Activated CD8-positive, alpha-beta memory T cell treated with anti-CD3 and anti-CD28 coated beads, Interleukin-2, amount 10 ng/mL, durations not matched to agents 7 days and 5 days (primary cell): ENCODE results near the gene MALT1. TPM values are rescaled to one million over a fixed set of nuclear protein-coding genes. Genes with fewer than 3 reads are reported as not detected.
A peak's percentile ranks its signal among the peaks of the same experiment; 100 is the strongest.

Source experiments
- ATAC-seq: fragments of 150-1000 bp; cut with Tn5 transposase; one replicate; pipeline ENCODE4 v1.10.0; 2021; ENCODE audit warnings: moderate library complexity
- CTCF ChIA-PET: fragments of 350-600 bp; sonication (Branson Sonifier 250); formaldehyde crosslinking; loops from one replicate; lab custom pipeline; 2021; ENCODE audit warnings: antibody characterized with exemption; lab: Charles Lee
- DNase-seq: peaks from one replicate; pipeline ENCODE4 v3.0.0-alpha.2; 2020
- H3K27ac Mint-ChIP-seq: one replicate; pipeline ENCODE4 v1.8.0; 2021; ENCODE audit warnings: mild to moderate bottlenecking, mixed read lengths
- H3K27me3 Mint-ChIP-seq: one replicate; pipeline ENCODE4 v1.8.0; 2021; ENCODE audit warnings: mixed read lengths
- H3K36me3 Mint-ChIP-seq: one replicate; pipeline ENCODE4 v1.8.0; 2021; ENCODE audit warnings: mild to moderate bottlenecking, mixed read lengths
- H3K4me1 Mint-ChIP-seq: one replicate; pipeline ENCODE4 v1.8.0; 2021; ENCODE audit warnings: mixed read lengths
- H3K4me3 Mint-ChIP-seq: one replicate; pipeline ENCODE4 v1.8.0; 2021; ENCODE audit warnings: mild to moderate bottlenecking, moderate library complexity, mixed read lengths
- H3K9me3 Mint-ChIP-seq: one replicate; pipeline ENCODE4 v1.8.0; 2022; ENCODE audit warnings: low read depth, mixed read lengths
- total RNA-seq, 2 experiments: library from RNA; stranded (reverse); gene quantifications; one replicate each; pipeline ENCODE4 v1.2.3, GENCODE V29; 2021

MALT1 gene
- total RNA-seq, 2 experiments from 2014 or later = 30.3 to 31.6 TPM

DNA sequence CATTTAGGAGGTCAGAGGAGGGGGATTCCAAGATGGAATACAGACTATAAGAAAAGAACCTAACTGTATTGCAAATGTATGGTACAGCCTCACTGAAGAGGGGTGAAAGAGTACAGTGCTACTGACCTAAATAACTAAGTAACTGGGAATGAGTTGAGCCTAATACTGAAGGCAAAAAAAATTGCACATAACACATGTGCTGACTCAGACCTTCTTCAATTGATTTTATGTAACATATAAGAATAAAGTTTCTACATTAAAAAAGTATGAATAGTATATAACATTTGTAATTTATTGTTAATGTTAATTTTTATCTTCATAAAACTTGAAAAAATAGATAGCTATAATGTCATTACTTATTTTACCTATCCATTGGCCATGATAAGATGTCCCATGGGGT, 41.7 kb downstream of the MALT1 start:
- Mint-ChIP-seq H3K27me3 (no peaks in the 10 kb centered on the region), H3K4me1 (peaks cover 29% of the 10 kb centered on the region), H3K36me3 (peaks cover 27% of the 10 kb centered on the region), H3K27ac (no peak overlapping the region), H3K9me3 (no peaks in the 10 kb centered on the region), H3K4me3 (no peak overlapping the region)
- ATAC-seq (no peak), DNase-seq (no peak)
- CTCF ChIA-PET = interaction anchor here (1.0 kb wide), 1 partner anchor 51 kb away, joined by 4 read pairs; no protein-coding TSS in a partner anchor

DNA sequence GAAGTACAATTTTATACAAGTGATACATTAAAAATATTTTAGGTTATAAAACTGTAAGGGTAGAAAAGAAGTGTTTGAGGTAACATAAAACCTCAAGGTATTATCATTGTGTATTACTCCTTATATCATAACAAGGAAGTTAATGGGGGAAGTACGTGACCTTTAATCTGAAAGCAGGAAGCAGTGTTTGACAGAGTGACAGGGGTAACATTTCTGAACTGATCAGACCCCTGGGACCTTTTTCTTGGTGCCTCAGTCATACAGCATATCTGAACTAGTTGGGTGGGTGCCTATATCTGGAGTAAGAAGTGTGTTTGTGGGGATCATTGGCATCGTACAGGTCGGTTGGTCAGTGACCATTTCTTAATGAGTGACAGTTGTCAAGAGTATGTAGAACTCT, 43.0 kb downstream of the MALT1 start:
- H3K27me3 Mint-ChIP-seq = no peaks in the 10 kb centered on the region
- no peaks in the 10 kb centered on the region for H3K9me3 Mint-ChIP-seq
- H3K36me3 Mint-ChIP-seq = peaks cover 26% of the 10 kb centered on the region
- no peak for ATAC-seq
- H3K4me1 Mint-ChIP-seq = peaks cover 29% of the 10 kb centered on the region
- DNase-seq = no peak
- H3K27ac Mint-ChIP-seq = peak overlapping the region; percentile 51
- H3K4me3 Mint-ChIP-seq = no peak overlapping the region
- CTCF ChIA-PET = no interaction called here

DNA sequence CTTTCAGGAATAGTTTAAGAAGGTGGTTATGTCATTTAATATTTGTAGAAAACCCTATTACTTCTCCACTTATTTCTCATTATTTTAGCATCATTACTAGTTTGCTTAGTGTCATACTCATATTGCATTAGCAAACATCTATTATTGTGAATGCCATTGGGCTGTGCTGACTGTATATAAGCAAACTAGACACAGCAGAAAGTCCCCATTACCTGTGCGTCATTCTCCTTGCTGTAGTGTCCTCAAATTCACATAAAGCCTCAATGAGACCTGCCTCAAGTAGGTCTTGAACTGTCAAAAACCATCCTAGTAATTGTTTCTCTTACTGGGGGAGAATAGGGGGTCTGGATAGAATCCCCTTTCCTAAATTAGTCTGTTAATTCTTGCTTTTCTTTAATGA, 43.6 kb downstream of the MALT1 start:
- DNase-seq = no peak
- no peak for ATAC-seq
- Mint-ChIP-seq H3K36me3 (peaks cover 23% of the 10 kb centered on the region), H3K27me3 (no peaks in the 10 kb centered on the region), H3K4me3 (no peak overlapping the region), H3K9me3 (no peaks in the 10 kb centered on the region), H3K27ac (no peak overlapping the region), H3K4me1 (peaks cover 29% of the 10 kb centered on the region)
- CTCF ChIA-PET = interaction anchor here (1.3 kb wide), 1 partner anchor 427 kb away, joined by 3 read pairs; no protein-coding TSS in a partner anchor

DNA sequence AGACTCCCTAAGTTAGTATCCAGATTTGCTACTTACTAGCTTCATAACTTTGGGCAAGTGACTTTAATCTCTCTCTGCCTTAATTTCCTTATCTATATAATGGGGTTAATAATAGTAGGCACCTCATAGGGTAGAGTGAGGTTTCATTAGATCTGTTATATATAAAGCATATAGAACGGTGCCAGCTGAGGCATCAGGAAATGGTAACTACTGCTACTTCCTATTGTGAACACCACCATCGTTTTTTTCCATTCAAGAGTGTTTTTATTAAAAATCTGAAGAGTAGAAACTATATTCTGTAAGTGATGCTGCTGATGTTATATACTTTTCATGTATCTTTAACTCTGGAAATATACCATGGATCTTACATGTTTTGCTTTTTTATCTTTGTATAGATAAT, 44.3 kb downstream of the MALT1 start:
- Mint-ChIP-seq H3K9me3 (no peaks in the 10 kb centered on the region), H3K4me1 (peaks cover 29% of the 10 kb centered on the region), H3K36me3 (peaks cover 25% of the 10 kb centered on the region), H3K27me3 (no peaks in the 10 kb centered on the region), H3K27ac (peak overlapping the region; percentile 77), H3K4me3 (no peak overlapping the region)
- ATAC-seq (no peak), DNase-seq (no peak)
- CTCF ChIA-PET = interaction anchor here (1.3 kb wide), 1 partner anchor 426 kb away, joined by 3 read pairs; no protein-coding TSS in a partner anchor

DNA sequence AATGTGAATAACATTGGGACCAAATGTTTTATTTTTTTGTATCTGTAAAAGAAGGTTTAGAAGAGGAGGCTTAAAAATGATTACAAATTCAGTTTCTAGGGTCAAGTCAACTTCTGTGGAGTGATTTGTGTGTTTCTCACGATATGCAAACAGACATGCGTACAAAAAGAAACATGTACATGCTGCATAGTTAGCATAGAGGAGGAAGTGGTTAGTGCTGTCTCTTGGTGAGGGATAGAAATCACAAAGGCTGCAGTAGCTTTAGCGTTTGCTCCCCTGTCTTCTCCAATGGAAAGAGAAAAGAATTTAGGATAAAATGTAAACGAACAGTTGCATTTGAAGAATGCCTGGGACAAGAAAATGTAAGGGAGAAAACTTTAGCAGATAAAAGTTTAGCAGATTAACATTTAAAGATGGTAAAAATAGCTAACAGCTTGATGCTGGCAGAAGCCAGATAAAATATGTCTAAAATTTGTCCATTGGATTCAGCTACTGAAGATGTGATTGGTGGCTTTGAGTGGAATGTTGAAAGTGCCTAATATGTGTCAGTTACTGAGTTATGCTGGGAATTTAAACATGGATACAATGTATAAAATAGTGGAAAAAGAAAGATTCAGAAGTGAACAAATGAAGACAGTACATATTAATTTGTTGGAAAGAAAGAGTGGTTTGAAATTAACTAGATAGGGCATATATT, 44.9 kb downstream of the MALT1 start:
- CTCF ChIA-PET = interaction anchor here (1.3 to 2.5 kb wide), 2 partner anchors 48 to 425 kb away, joined by 3 to 11 read pairs; no protein-coding TSS in a partner anchor
- DNase-seq = no peak

DNA sequence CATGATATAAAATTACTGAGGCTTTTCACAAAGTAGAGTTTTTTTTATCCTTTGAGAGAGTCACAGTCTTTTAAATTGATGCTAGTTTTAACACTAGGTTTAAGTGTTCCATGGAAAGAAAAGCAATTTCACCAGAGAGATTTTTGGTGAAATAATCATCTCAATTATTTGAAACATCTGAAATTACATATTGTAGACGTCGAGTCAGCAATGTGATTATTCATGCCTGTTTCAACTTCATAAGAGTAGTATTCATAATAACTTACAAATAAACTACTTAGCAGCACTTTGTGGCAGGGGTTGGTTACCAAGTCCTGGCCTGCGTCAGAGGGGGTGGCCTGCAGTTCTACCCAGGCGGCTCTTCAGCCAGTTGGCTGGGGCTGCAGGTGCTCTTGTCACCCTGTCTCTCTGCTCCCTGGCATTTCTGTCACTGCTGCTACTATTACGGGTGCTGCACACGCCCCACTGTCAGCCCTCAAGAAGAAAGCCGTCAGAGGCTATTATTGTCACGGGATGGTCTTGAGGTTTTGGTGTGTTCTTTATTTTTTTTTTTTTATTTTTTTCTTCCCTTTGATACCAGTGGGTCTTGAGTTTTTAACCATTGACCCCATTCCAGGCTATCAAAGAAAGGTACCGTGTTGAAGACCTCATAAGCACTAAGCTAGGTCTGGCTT, 50.4 kb downstream of the MALT1 start:
- DNase-seq (no peak), ATAC-seq (no peak)
- no peak overlapping the region for H3K4me3 Mint-ChIP-seq
- CTCF ChIA-PET = interaction anchor here (0.6 kb wide), 1 partner anchor 215 kb away, joined by 5 read pairs; no protein-coding TSS in a partner anchor
- peaks cover 10% of the 10 kb centered on the region for H3K36me3 Mint-ChIP-seq
- no peaks in the 10 kb centered on the region for H3K9me3 Mint-ChIP-seq
- peaks cover 2% of the 10 kb centered on the region for H3K4me1 Mint-ChIP-seq
- no peaks in the 10 kb centered on the region for H3K27me3 Mint-ChIP-seq
- H3K27ac Mint-ChIP-seq = no peak overlapping the region

More for the DNA sequence above, 44.9 kb downstream of the MALT1 start:
- Mint-ChIP-seq H3K9me3 (no peaks in the 10 kb centered on the region), H3K36me3 (peaks cover 23% of the 10 kb centered on the region), H3K4me1 (peaks cover 29% of the 10 kb centered on the region), H3K27ac (peak overlapping the region; percentile 77), H3K27me3 (no peaks in the 10 kb centered on the region), H3K4me3 (peak overlapping the region; percentile 1)
- ATAC-seq = peak; percentile 84

DNA sequence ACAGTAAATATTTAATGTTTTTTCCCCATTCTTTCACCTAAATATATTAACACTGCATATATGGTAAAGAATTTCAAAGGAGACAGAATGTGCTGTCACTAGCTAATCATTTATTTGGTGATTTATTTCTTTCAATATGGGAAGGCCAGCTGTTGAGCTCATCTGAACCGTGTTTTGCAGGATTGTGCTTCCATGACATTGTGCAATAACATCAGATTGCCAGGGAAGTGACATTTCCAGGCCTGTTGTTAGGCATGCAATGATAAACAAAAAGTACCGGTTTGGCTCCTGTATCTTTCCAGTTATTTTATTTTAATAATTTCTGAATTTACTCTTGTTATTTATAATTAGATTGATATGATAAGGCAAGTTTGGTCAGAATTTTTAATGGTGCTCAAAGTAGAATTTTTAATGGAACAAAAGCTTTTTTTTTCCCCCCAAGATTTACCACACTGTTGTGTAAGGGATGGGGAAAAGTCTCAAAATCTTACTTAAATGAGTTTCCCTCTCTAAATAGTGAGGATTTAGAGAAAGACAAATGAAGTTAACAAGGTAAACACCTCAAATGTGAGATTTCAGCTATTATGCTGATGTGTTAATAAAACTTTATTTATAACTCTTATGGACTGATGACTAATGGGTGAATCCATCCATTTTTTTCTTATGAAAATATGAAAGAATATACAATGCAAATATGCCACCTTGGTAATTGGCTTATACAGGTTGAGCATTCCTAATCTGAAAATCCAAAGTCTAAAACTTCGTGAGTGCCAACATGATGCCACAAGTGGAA, 52.7 kb downstream of the MALT1 start:
- H3K4me1 Mint-ChIP-seq = no peaks in the 10 kb centered on the region

DNA sequence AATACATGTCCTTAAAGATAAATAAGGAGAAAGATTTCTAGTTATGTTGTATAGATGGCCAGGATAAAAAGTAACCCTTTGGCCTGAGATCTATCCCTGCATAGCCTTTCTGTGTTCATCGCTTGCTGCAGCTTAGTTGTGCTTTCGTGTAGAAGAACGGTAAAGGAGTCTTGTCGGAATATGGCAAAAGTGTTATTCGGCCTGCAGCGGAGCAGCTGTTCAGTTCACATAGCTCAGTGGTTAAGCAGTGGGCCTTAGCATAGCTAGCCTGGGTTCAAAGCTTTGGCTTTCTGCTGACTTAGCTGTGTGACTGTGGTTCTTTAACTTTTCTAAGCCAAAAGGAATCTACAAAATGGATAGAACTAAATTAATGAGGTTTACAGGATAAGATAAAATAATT, 55.4 kb downstream of the MALT1 start:
- no peak for DNase-seq
- Mint-ChIP-seq H3K27me3 (no peaks in the 10 kb centered on the region), H3K4me1 (no peaks in the 10 kb centered on the region), H3K27ac (no peak overlapping the region), H3K9me3 (no peaks in the 10 kb centered on the region), H3K4me3 (no peak overlapping the region), H3K36me3 (peaks cover 16% of the 10 kb centered on the region)
- ATAC-seq = no peak
- CTCF ChIA-PET = interaction anchor here (1.4 kb wide), 1 partner anchor 37 kb away, joined by 5 read pairs; no protein-coding TSS in a partner anchor

More for the DNA sequence above, 52.7 kb downstream of the MALT1 start:
- Mint-ChIP-seq H3K4me3 (no peak overlapping the region), H3K9me3 (no peaks in the 10 kb centered on the region), H3K36me3 (peaks cover 10% of the 10 kb centered on the region), H3K27me3 (no peaks in the 10 kb centered on the region), H3K27ac (no peak overlapping the region)
- CTCF ChIA-PET = interaction anchor here (0.6 kb wide), 1 partner anchor 43 kb away, joined by 4 read pairs; no protein-coding TSS in a partner anchor
- DNase-seq = no peak
- no peak for ATAC-seq

DNA sequence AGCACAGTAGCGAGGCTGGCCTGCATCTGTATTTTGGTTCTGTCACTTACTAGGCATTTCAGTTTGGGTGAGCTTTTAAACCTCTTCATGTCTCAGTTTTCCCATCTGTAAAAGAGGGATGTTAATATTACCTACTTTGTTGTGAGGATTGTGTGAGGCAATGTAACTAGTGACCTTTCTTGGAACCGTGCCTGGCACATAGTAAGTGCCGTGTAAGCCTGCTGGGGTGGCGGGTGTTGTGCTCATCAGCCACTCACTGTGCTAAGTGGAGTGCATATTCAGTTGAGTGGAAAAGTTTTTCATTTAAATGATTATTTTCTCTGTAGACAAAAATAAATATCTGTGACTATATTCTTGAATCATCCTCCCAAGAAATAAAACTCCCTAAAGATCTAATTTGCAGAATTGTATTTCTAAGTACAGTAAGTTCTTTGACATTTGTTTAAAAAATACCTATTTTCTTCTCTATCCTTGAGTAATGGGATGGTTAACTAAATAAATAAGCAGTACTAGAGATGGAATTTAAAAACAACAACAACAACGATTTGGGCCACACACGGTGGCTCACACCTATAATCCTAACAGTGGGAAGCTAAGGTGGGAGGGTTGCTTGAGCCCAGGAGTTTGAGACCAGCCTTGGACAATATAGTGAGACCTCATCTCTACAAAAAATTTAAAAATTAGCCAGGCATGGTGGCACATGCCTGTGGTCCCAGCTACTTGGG, 56.7 kb downstream of the MALT1 start:
- H3K9me3 Mint-ChIP-seq = no peaks in the 10 kb centered on the region
- no peaks in the 10 kb centered on the region for H3K4me1 Mint-ChIP-seq
- no peak overlapping the region for H3K27ac Mint-ChIP-seq
- H3K4me3 Mint-ChIP-seq = no peak overlapping the region
- CTCF ChIA-PET = no interaction called here
- no peak for DNase-seq
- no peaks in the 10 kb centered on the region for H3K27me3 Mint-ChIP-seq
- H3K36me3 Mint-ChIP-seq = peaks cover 16% of the 10 kb centered on the region
- no peak for ATAC-seq

DNA sequence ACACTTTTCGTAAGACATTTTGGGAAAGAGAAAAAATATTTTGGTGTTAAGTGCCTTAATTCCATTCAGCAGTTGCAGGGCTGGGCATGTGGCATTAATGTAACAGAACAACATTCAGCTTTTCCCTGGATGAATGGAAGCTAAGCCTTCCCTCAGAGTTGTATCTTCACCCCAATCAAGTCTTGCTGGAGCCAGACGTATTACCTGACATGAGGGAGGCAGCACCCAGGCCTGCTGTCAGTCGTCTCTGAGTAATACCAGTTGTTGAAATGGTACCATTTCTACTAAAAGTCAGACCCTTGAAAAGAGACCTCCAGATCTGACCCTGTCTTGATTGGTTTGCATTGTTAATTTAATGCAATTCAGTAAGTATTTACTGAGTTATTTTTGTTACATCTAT, 57.5 kb downstream of the MALT1 start:
- Mint-ChIP-seq H3K27me3 (no peaks in the 10 kb centered on the region), H3K4me1 (no peaks in the 10 kb centered on the region), H3K36me3 (peaks cover 16% of the 10 kb centered on the region), H3K4me3 (no peak overlapping the region), H3K27ac (no peak overlapping the region), H3K9me3 (no peaks in the 10 kb centered on the region)
- ATAC-seq = no peak
- DNase-seq = no peak
- CTCF ChIA-PET = no interaction called here

DNA sequence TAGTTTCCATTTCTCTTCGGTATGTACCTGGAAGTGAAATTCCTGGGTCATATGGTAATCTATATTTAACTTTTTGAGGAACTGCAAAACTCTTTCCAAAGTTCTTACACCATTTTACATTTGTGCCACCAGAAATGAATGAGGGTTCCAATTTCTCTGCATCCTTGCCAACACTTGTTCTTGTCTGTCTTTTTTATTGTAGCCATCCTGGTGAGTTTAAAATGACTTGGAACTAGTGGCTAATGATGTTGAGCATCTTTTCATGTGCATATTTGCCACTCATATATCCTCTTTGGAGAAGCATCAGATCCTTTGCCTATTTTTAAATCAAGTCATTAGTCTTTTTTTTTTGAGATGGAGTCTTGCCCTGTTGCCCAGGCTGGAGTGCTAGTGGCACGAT, 59.4 kb downstream of the MALT1 start:
- ATAC-seq (no peak), DNase-seq (no peak)
- Mint-ChIP-seq H3K4me1 (no peaks in the 10 kb centered on the region), H3K27me3 (no peaks in the 10 kb centered on the region), H3K4me3 (no peak overlapping the region), H3K36me3 (peaks cover 22% of the 10 kb centered on the region), H3K27ac (no peak overlapping the region), H3K9me3 (no peaks in the 10 kb centered on the region)
- CTCF ChIA-PET = no interaction called here

DNA sequence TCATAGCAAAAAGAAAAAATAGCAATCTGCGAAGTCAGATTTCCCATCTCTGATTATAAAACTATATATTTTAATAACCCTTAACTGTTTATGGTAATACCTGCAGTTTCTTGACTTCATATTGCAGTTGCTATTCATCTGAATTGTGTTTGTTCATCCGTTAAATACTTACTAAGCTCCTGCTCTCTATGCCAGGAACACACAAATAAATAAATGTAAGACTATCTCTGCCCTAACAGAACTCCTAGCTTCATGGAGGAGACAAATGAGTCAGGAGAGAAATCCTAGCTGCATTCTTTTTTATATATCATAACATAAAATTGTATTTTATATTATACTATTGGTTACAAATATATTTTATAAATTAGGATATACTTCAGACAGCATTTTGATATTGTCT, 61.2 kb downstream of the MALT1 start:
- no peak for DNase-seq
- H3K9me3 Mint-ChIP-seq = no peaks in the 10 kb centered on the region
- no peak overlapping the region for H3K27ac Mint-ChIP-seq
- no peak overlapping the region for H3K4me3 Mint-ChIP-seq
- CTCF ChIA-PET = interaction anchor here (1.0 kb wide), 1 partner anchor 576 kb away, joined by 4 read pairs; no protein-coding TSS in a partner anchor
- no peaks in the 10 kb centered on the region for H3K27me3 Mint-ChIP-seq
- peaks cover 31% of the 10 kb centered on the region for H3K36me3 Mint-ChIP-seq
- ATAC-seq = no peak
- no peaks in the 10 kb centered on the region for H3K4me1 Mint-ChIP-seq

DNA sequence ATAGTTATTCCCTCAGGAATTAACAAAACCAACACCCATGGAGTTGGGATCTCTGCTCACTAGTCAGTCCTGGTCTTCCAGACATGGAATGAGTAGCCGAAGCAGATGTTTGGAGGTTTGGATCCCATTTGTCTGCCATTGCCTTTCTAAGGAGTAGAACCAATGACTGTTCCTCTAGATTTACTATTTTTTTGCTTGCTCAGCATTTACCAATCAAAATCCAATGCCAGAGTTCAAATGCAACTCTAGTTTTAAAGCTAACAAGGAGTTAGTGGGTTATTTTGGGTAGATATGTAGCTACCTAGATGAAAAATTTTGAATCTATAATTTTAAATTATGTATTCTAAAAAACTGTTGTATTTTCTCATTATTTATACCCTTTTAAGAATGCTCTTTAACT, 62.6 kb downstream of the MALT1 start:
- Mint-ChIP-seq H3K27ac (no peak overlapping the region), H3K4me3 (no peak overlapping the region), H3K27me3 (no peaks in the 10 kb centered on the region), H3K4me1 (no peaks in the 10 kb centered on the region), H3K36me3 (peaks cover 38% of the 10 kb centered on the region), H3K9me3 (no peaks in the 10 kb centered on the region)
- CTCF ChIA-PET = no interaction called here
- ATAC-seq = no peak
- no peak for DNase-seq
